Skeletal muscle satellite cell (primary cell): Measurements from ENCODE around the gene EME2.

ENCODE experiments used
- H3K27me3 ChIP-seq: 2 replicates; pipeline ENCODE4 v1.7.0; 2013; ENCODE audit warnings: low read length; ENCODE audit not compliant: control insufficient read depth, insufficient read depth
- H3K36me3 ChIP-seq: 2 replicates; pipeline ENCODE4 v1.7.0; 2013; ENCODE audit warnings: mild to moderate bottlenecking, control low read depth, low read length; ENCODE audit not compliant: insufficient read depth
- H3K4me1 ChIP-seq: 2 replicates; pipeline ENCODE4 v1.7.0; 2013; ENCODE audit warnings: low read length; ENCODE audit not compliant: control insufficient read depth, insufficient read depth
- H3K4me2 ChIP-seq: 2 replicates; pipeline ENCODE4 v1.7.0; 2013; ENCODE audit warnings: mild to moderate bottlenecking, low read length
- H3K4me3 ChIP-seq: 2 replicates; pipeline ENCODE4 v1.7.0; 2013; ENCODE audit warnings: low read length
- H3K9ac ChIP-seq: 2 replicates; pipeline ENCODE4 v1.7.0; 2013; ENCODE audit warnings: mild to moderate bottlenecking, low read depth, low read length, moderate library complexity
- H3K9me3 ChIP-seq: replicated peaks from 2 replicates; pipeline ENCODE4 v1.7.0; 2013; ENCODE audit warnings: mild to moderate bottlenecking, control low read depth, low read length

The EME2 gene

GRCh38 chr16:1809281-1809801, 36.7 kb downstream of the EME2 start:
- Histone ChIP-seq H3K4me3 (no peak overlapping the region), H3K36me3 (peaks cover 10% of the 10 kb centered on the region), H3K9ac (no peak overlapping the region), H3K27me3 (no peaks in the 10 kb centered on the region), H3K4me1 (peaks cover 6% of the 10 kb centered on the region), H3K9me3 (no peaks in the 10 kb centered on the region), H3K4me2 (no peak overlapping the region)

GRCh38 chr16:1810106-1810505, 37.5 kb downstream of the EME2 start:
- H3K4me2 ChIP-seq = no peak overlapping the region
- H3K27me3 ChIP-seq = no peaks in the 10 kb centered on the region
- H3K9me3 ChIP-seq = no peaks in the 10 kb centered on the region
- H3K9ac ChIP-seq = no peak overlapping the region
- peaks cover 10% of the 10 kb centered on the region for H3K36me3 ChIP-seq
- no peak overlapping the region for H3K4me3 ChIP-seq
- peaks cover 6% of the 10 kb centered on the region for H3K4me1 ChIP-seq

GRCh38 chr16:1810536-1810935, 37.9 kb downstream of the EME2 start:
- H3K9ac ChIP-seq = no peak overlapping the region
- no peaks in the 10 kb centered on the region for H3K27me3 ChIP-seq
- no peak overlapping the region for H3K4me3 ChIP-seq
- H3K4me1 ChIP-seq = peaks cover 6% of the 10 kb centered on the region
- no peak overlapping the region for H3K4me2 ChIP-seq
- no peaks in the 10 kb centered on the region for H3K9me3 ChIP-seq
- peaks cover 10% of the 10 kb centered on the region for H3K36me3 ChIP-seq

GRCh38 chr16:1812732-1813163, 40.1 kb downstream of the EME2 start:
- H3K9me3 ChIP-seq = no peaks in the 10 kb centered on the region
- H3K9ac ChIP-seq = no peak overlapping the region

GRCh38 chr16:1815461-1815860, 42.9 kb downstream of the EME2 start:
- peaks cover 12% of the 10 kb centered on the region for H3K36me3 ChIP-seq
- peaks cover 6% of the 10 kb centered on the region for H3K4me1 ChIP-seq
- no peak overlapping the region for H3K4me3 ChIP-seq
- H3K4me2 ChIP-seq = no peak overlapping the region
- H3K9ac ChIP-seq = no peak overlapping the region
- no peaks in the 10 kb centered on the region for H3K27me3 ChIP-seq
- H3K9me3 ChIP-seq = no peaks in the 10 kb centered on the region

More at GRCh38 chr16:1812732-1813163, 40.1 kb downstream of the EME2 start:
- H3K4me3 ChIP-seq = no peak overlapping the region
- H3K27me3 ChIP-seq = no peaks in the 10 kb centered on the region
- peaks cover 16% of the 10 kb centered on the region for H3K36me3 ChIP-seq
- peaks cover 6% of the 10 kb centered on the region for H3K4me1 ChIP-seq
- peak overlapping the region; percentile 47 for H3K4me2 ChIP-seq

GRCh38 chr16:1816396-1817275, 44.0 kb downstream of the EME2 start:
- Histone ChIP-seq H3K9ac (no peak overlapping the region), H3K4me1 (peaks cover 6% of the 10 kb centered on the region), H3K4me3 (no peak overlapping the region), H3K27me3 (no peaks in the 10 kb centered on the region), H3K9me3 (no peaks in the 10 kb centered on the region), H3K4me2 (no peak overlapping the region), H3K36me3 (peaks cover 12% of the 10 kb centered on the region)

- Histone ChIP-seq H3K36me3 (peaks cover 12% of the 10 kb centered on the region), H3K4me3 (no peak overlapping the region), H3K4me1 (peaks cover 6% of the 10 kb centered on the region), H3K4me2 (no peak overlapping the region), H3K27me3 (no peaks in the 10 kb centered on the region), H3K9me3 (no peaks in the 10 kb centered on the region), H3K9ac (no peak overlapping the region)
These were observed 44.6 kb downstream of the EME2 start for GRCh38 chr16:1817276-1817589.

- Histone ChIP-seq H3K9me3 (no peaks in the 10 kb centered on the region), H3K4me3 (no peak overlapping the region), H3K36me3 (peaks cover 12% of the 10 kb centered on the region), H3K9ac (no peak overlapping the region), H3K4me2 (no peak overlapping the region), H3K27me3 (no peaks in the 10 kb centered on the region), H3K4me1 (peaks cover 5% of the 10 kb centered on the region)
These were observed 45.1 kb downstream of the EME2 start for GRCh38 chr16:1817716-1818115.

- Histone ChIP-seq H3K9me3 (no peaks in the 10 kb centered on the region), H3K36me3 (peaks cover 12% of the 10 kb centered on the region), H3K4me2 (no peak overlapping the region), H3K27me3 (no peaks in the 10 kb centered on the region), H3K4me3 (no peak overlapping the region), H3K9ac (no peak overlapping the region), H3K4me1 (no peaks in the 10 kb centered on the region)
These were observed 45.7 kb downstream of the EME2 start for GRCh38 chr16:1818204-1818872.

GRCh38 chr16:1818873-1819525, 46.4 kb downstream of the EME2 start:
- Histone ChIP-seq H3K4me1 (no peaks in the 10 kb centered on the region), H3K36me3 (peaks cover 12% of the 10 kb centered on the region), H3K9ac (no peak overlapping the region), H3K4me3 (no peak overlapping the region), H3K4me2 (no peak overlapping the region), H3K9me3 (no peaks in the 10 kb centered on the region), H3K27me3 (no peaks in the 10 kb centered on the region)

GRCh38 chr16:1819611-1820010, 47.0 kb downstream of the EME2 start:
- Histone ChIP-seq H3K27me3 (no peaks in the 10 kb centered on the region), H3K9ac (no peak overlapping the region), H3K9me3 (no peaks in the 10 kb centered on the region), H3K4me3 (no peak overlapping the region), H3K4me1 (no peaks in the 10 kb centered on the region), H3K36me3 (peaks cover 12% of the 10 kb centered on the region), H3K4me2 (no peak overlapping the region)
